Keratinocyte (primary cell): Measurements from ENCODE around the gene DNAJC7.

Experiments used
- EZH2 ChIP-seq: IDR thresholded peaks from one replicate; pipeline ENCODE4 v1.6.1; 2012; ENCODE audit warnings: inconsistent platforms, mild to moderate bottlenecking, low read length, moderate library complexity
- TF ChIP-seq, protein P1 (sequence below), 3 experiments: IDR thresholded peaks in 1 of 3; conservative IDR thresholded peaks in 1 of 3; optimal IDR thresholded peaks in 1 of 3; 2 replicates in 2 of 3; 3 replicates in 1 of 3; pipeline versions ENCODE3 to v1.5.1; 2011; ENCODE audit warnings: low read length in 3 of 3, mild to moderate bottlenecking in 3 of 3, moderate library complexity in 2 of 3, control low read depth in 1 of 3, inconsistent platforms in 1 of 3; ENCODE audit not compliant: insufficient read depth in 2 of 3; ENCODE audit errors: extremely low read depth in 1 of 3

DNA sequence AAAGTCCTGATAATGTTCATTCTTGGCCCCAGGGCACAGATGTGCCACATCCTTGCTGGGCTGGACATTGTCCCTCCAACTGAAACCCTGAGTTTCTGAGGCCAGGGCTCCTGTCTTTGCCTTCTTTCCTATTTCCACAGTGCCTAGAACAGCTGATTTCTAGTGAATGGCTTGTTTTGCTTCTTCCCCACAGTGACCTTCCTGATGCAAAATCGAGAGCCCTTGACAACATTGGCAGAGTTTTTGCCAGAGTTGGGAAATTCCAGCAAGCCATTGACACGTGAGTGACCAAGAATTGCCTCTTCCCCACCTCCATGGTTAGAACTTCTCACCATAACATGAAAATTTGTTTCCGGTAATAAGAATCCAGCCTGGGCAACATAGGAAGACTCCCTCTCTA, 72.3 kb downstream of the DNAJC7 start:
- TF ChIP-seq, protein P1, sequence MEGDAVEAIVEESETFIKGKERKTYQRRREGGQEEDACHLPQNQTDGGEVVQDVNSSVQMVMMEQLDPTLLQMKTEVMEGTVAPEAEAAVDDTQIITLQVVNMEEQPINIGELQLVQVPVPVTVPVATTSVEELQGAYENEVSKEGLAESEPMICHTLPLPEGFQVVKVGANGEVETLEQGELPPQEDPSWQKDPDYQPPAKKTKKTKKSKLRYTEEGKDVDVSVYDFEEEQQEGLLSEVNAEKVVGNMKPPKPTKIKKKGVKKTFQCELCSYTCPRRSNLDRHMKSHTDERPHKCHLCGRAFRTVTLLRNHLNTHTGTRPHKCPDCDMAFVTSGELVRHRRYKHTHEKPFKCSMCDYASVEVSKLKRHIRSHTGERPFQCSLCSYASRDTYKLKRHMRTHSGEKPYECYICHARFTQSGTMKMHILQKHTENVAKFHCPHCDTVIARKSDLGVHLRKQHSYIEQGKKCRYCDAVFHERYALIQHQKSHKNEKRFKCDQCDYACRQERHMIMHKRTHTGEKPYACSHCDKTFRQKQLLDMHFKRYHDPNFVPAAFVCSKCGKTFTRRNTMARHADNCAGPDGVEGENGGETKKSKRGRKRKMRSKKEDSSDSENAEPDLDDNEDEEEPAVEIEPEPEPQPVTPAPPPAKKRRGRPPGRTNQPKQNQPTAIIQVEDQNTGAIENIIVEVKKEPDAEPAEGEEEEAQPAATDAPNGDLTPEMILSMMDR (optimal IDR thresholded peaks at IDR 0.05 in 1 of 3, IDR thresholded peaks at IDR 0.05 in 1 of 3, conservative IDR thresholded peaks at IDR 0.05 in 1 of 3; ENCODE audit: extremely low read depth in 1 of 3, insufficient read depth in 2 of 3, low read length in 3 of 3) = no peak
- no peak for TF ChIP-seq EZH2
